Measurements from ENCODE around the gene AFTPH. TPM values are rescaled to one million over a fixed set of nuclear protein-coding genes. Genes with fewer than 3 reads are reported as not detected.

The AFTPH gene
- polyA plus RNA-seq, 2 of the 4 experiments (the other 2 are of a cell fraction) = 24.0 to 51.4 TPM

DNA sequence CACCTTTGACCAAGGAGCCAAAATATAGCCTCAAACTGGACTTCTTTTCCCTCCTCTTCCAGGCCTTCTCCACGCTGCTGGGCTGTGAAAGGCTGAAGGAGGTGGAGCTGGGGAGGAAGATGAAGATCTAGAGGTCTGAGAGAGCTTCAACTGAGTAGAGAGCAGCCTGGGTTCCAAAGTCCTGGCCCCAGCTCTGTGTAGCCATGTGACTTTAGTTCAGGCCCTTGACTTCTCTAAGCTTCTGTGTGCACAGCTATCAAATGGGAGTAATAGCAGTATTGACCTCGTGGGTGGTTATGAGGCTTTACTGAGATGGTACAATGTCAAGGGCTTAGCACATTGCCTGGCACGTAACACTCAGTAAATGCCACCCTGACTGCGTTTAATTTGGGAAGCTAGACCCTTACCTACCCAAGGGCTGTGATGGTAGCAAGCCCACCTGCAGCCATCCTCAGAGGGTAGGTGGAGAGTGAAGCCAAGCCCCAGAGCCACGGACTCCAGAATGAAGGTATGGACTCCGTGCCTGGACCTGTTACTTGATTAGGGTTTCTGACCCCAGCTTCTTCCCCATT, 91.2 kb downstream of the AFTPH start:
- no peaks in the 10 kb centered on the region for H3K9me3 ChIP-seq
- WGBS (ENCODE audit: missing lambda C conversion rate) = 74% methylated on average over 6 of the region's 6 CpGs
- H3K4me2 ChIP-seq = no peak overlapping the region
- H3K27ac ChIP-seq = no peak overlapping the region
- ATAC-seq = no peak
- no peak overlapping the region for H3K4me3 ChIP-seq
- CTCF ChIA-PET = interaction anchor here (0.6 to 3.6 kb wide), 13 partner anchors 9 to 718 kb away, joined by 3 to 15 read pairs (median 3); no protein-coding TSS in a partner anchor
- no peak for FAIRE-seq
- no peaks in the 10 kb centered on the region for H3K4me1 ChIP-seq
- POLR2A ChIA-PET = interaction anchor here (0.6 to 1.0 kb wide), 3 partner anchors 16 to 596 kb away, joined by 4 to 5 read pairs (median 4); no protein-coding TSS in a partner anchor
- TF ChIP-seq CHD2 (IDR thresholded peaks at IDR 0.05; ENCODE audit: low read length, partially characterized antibody) (no peak), EHF (CRISPR knock-in tag; IDR thresholded peaks at IDR 0.05) (no peak), NR3C1 (IDR thresholded peaks at IDR 0.05) (no peak), CEBPB (IDR thresholded peaks at IDR 0.05) (no peak), NFE2L2 (conservative IDR thresholded peaks at IDR 0.05; ENCODE audit: low read length) (no peak), ZFP36 (IDR thresholded peaks at IDR 0.05; ENCODE audit: borderline replicate concordance, partially characterized antibody) (no peak), SREBF2 (IDR thresholded peaks at IDR 0.05) (no peak), RNF2 (IDR thresholded peaks at IDR 0.05; ENCODE audit: borderline replicate concordance, low read depth) (no peak), GATA3 (IDR thresholded peaks at IDR 0.05; ENCODE audit: borderline replicate concordance) (no peak), TFCP2L1 (CRISPR knock-in tag; IDR thresholded peaks at IDR 0.05) (no peak), RFX5 (IDR thresholded peaks at IDR 0.05) (no peak)
- TF ChIP-seq, protein P1, sequence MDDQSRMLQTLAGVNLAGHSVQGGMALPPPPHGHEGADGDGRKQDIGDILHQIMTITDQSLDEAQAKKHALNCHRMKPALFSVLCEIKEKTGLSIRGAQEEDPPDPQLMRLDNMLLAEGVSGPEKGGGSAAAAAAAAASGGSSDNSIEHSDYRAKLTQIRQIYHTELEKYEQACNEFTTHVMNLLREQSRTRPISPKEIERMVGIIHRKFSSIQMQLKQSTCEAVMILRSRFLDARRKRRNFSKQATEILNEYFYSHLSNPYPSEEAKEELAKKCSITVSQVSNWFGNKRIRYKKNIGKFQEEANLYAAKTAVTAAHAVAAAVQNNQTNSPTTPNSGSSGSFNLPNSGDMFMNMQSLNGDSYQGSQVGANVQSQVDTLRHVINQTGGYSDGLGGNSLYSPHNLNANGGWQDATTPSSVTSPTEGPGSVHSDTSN (IDR thresholded peaks at IDR 0.05) = no peak
- TF ChIP-seq, protein P2, sequence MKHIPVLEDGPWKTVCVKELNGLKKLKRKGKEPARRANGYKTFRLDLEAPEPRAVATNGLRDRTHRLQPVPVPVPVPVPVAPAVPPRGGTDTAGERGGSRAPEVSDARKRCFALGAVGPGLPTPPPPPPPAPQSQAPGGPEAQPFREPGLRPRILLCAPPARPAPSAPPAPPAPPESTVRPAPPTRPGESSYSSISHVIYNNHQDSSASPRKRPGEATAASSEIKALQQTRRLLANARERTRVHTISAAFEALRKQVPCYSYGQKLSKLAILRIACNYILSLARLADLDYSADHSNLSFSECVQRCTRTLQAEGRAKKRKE (CRISPR knock-in tag; IDR thresholded peaks at IDR 0.05; ENCODE audit: low read depth) = no peak
- DNase-seq (ENCODE audit: low read depth in 1 of 2, low spot score in 1 of 2) = no peak

DNA sequence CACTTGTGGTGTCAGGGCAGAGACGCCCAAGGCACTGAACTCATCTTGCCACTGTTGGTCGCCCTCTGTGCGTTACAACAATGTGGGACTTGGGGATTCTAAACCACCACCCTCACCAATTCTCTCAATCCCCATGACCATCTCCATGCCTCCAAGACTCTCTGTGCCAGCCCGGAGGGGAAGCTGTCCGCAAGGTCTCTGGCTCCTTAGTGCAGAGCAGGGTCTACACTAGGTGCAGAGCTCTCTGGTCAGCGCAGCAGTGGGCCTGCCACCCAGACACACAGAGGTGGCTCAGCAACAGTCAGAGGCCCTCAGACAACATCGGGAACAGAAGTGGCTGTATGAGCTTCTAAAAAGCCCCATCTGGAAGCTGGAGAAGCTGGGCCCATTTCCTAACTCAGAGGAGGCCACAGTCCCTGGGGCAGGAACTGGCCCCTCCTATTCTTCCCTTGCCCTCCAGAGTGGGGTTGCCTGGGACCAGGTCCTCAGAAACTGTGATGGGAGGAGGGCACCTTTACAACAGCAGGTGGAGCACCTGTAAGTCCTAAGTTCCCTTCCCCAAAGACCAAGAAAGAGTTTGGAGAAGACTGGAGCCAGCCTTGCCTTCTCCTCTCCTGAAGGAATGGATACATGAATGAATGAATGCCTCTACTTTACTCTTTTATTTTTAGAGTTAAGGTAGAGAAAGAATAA, 91.9 kb downstream of the AFTPH start:
- Histone ChIP-seq H3K9me3 (no peaks in the 10 kb centered on the region), H3K4me1 (no peaks in the 10 kb centered on the region), H3K27ac (no peak overlapping the region), H3K4me2 (no peak overlapping the region), H3K4me3 (no peak overlapping the region)
- WGBS (ENCODE audit: missing lambda C conversion rate) = 86% methylated on average over 6 of the region's 7 CpGs
- CTCF ChIA-PET = interaction anchor here (0.6 to 3.6 kb wide), 16 partner anchors 8 to 257 kb away, joined by 3 to 15 read pairs (median 4); no protein-coding TSS in a partner anchor
- ATAC-seq = no peak
- DNase-seq (ENCODE audit: low read depth in 1 of 2, low spot score in 1 of 2) = no peak
- no peak for FAIRE-seq
- TF ChIP-seq POLR2A (IDR thresholded peaks at IDR 0.05; ENCODE audit: low read length) (no peak), EHMT2 (IDR thresholded peaks at IDR 0.05; ENCODE audit: low read depth) (no peak), CHD2 (IDR thresholded peaks at IDR 0.05; ENCODE audit: low read length, partially characterized antibody) (no peak), KDM5A (IDR thresholded peaks at IDR 0.05) (no peak), CBX2 (IDR thresholded peaks at IDR 0.05; ENCODE audit: borderline replicate concordance, low read depth) (no peak), MAZ (IDR thresholded peaks at IDR 0.05; ENCODE audit: borderline replicate concordance, low read depth, low read length) (no peak), HOXB13 (CRISPR knock-in tag; IDR thresholded peaks at IDR 0.05; ENCODE audit: low read depth) (no peak), TP53 (CRISPR knock-in tag; IDR thresholded peaks at IDR 0.05) (no peak), RARB (CRISPR knock-in tag; IDR thresholded peaks at IDR 0.05) (no peak), CEBPB (IDR thresholded peaks at IDR 0.05) (no peak), CBX8 (IDR thresholded peaks at IDR 0.05) (no peak), SREBF2 (IDR thresholded peaks at IDR 0.05) (no peak), HDAC2 (IDR thresholded peaks at IDR 0.05) (no peak), ZC3H11A (IDR thresholded peaks at IDR 0.05) (no peak)
- TF ChIP-seq, protein P3, sequence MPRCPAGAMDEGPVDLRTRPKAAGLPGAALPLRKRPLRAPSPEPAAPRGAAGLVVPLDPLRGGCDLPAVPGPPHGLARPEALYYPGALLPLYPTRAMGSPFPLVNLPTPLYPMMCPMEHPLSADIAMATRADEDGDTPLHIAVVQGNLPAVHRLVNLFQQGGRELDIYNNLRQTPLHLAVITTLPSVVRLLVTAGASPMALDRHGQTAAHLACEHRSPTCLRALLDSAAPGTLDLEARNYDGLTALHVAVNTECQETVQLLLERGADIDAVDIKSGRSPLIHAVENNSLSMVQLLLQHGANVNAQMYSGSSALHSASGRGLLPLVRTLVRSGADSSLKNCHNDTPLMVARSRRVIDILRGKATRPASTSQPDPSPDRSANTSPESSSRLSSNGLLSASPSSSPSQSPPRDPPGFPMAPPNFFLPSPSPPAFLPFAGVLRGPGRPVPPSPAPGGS (IDR thresholded peaks at IDR 0.05) = no peak
- POLR2A ChIA-PET = interaction anchor here (0.9 to 1.0 kb wide), 2 partner anchors 29 to 37 kb away, joined by 3 to 4 read pairs; partner anchors contain the start of gene SERTAD2

Data from A549 (cell line).